Lower leg skin (tissue), 3 donors: ENCODE data around the gene LAMTOR5.

ENCODE experiments used
- POLR2A ChIP-seq, 2 donors: fragments of 450-650 bp; IDR thresholded peaks; one replicate each; pipeline ENCODE4 v1.6.1; 2016 to 2017; ENCODE audit warnings: antibody characterized with exemption in 2 of 2, mild to moderate bottlenecking in 1 of 2, moderate library complexity in 1 of 2
- TF ChIP-seq, protein P1 (sequence below), 3 donors: fragments of 450-650 bp; IDR thresholded peaks; one replicate each; pipeline ENCODE4 v1.5.1; 2016; ENCODE audit warnings: antibody characterized with exemption in 3 of 3, mild to moderate bottlenecking in 3 of 3, moderate library complexity in 2 of 3

GRCh38 chr1:110385369-110385768, 22.1 kb downstream of the LAMTOR5 start:
- TF ChIP-seq POLR2A (IDR thresholded peaks at IDR 0.05): no peak
- TF ChIP-seq, protein P1, sequence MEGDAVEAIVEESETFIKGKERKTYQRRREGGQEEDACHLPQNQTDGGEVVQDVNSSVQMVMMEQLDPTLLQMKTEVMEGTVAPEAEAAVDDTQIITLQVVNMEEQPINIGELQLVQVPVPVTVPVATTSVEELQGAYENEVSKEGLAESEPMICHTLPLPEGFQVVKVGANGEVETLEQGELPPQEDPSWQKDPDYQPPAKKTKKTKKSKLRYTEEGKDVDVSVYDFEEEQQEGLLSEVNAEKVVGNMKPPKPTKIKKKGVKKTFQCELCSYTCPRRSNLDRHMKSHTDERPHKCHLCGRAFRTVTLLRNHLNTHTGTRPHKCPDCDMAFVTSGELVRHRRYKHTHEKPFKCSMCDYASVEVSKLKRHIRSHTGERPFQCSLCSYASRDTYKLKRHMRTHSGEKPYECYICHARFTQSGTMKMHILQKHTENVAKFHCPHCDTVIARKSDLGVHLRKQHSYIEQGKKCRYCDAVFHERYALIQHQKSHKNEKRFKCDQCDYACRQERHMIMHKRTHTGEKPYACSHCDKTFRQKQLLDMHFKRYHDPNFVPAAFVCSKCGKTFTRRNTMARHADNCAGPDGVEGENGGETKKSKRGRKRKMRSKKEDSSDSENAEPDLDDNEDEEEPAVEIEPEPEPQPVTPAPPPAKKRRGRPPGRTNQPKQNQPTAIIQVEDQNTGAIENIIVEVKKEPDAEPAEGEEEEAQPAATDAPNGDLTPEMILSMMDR (IDR thresholded peaks at IDR 0.05): no peak
